Cortex of kidney (tissue), 1 donor: ENCODE data around the gene IP6K1.
"Not testable (repeated sequence)": the region's sequence is repeated elsewhere in the genome, so short reads cannot be mapped to it uniquely, and the experiment has no call there.

Source experiments
- DNase-seq: peaks from one replicate; lab custom pipeline; 2025; lab: John Stamatoyannopoulos, UW

IP6K1 gene

DNA sequence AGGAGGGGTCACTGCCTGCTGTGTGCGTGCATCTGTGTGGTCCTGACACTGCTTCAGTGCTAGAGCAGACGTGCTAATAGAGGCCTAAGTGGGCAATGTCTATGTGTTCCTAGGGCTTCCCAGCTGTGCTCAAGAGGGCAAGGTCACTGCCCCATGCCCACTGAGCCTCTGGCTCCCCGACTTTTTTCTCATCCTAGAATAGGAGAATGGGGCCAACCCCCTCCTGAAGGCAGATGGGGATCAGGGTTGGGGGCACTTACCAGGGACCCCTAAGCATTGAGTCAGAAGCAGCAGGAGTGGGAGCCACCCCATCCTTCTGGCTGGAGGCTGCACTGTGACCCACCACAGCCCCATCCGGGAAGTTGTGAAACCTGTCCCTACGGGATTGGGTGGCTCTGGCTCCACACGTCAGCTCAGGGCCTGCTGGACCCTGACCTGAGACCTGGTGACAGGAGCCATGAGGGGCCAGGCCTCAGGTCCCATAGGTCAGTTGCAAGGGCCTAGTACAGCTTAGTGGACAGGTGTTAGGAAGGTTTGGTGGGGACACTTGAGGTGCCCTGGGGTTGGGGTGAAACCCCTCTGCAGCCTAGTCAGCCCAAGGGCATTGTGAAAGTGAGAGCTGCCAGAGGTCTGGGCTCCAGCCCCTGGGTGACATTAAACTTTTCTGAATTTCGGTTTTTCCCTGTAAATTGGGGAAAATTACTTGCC, 97.8 kb downstream of the IP6K1 start:
- DNase-seq = not testable (repeated sequence)

DNA sequence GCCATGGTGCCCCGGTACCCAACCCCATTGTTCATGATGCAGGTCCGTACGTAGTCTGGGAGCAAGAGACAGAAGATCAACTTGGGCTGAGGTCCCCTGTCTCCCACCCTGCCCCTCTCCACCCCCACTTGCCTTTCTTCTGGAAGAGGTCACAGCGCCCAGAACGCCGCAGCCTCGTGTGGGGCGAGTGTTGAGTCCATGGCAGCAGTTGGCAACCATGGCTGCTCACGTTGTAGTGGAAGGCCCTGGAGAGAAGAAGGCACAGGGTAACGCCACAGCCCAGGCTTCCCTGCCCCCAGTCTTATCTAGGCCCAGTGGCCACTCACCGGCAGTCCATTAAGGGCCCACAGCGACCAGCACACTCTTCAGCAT, 98.9 kb downstream of the IP6K1 start:
- not testable (repeated sequence) for DNase-seq

DNA sequence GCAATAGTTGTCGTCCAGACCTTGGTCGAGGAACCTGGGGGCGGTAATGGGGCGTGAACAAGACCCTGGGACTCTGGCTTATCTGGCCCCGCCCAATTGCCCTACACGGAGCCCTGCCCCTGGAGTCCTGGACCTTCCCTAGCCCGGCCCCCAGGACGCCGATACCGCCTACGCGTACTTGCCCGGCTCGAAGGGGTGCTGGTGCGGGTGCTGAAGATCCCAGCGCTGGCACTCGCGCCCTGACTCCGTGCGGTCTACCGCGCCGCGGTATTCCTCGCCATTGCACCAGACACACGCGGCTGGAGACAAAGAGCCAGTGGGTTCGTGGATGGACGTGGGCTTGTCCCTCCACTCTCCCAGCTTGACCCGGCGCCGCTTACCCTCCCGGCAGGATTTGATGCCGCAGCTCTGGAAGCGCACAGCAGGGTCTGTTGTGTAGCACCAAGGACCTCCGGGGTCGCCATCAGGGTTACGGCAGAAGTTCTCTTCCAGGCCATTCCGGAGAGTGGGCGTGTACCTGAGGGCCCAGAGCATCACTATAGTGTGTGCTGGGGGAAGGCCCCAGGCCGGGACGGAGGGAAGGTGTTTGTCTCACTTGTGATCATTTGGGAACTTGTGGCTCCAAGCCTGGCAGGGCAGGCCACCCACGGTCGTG, 99.4 kb downstream of the IP6K1 start:
- DNase-seq = not testable (repeated sequence)

DNA sequence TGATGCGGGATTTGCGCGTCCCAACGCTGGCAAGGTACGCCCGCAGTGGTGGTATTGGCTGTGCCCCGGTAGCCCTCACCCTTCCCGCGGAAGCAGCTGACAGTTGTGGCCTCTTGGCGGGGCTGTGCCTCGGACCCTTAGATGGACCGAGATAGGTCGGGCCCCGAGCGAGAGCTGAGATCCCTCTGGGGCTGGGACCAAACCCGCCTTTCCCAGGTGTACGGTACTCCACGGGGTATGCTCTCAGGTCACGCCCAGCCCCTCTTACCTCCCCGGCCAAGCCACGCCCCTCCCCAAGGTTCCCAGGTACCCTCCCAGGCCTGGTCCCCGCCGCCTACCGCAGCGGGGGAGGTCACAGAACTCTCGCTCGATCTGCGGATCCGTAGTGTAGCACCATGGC, 100.0 kb downstream of the IP6K1 start:
- DNase-seq = not testable (repeated sequence)

DNA sequence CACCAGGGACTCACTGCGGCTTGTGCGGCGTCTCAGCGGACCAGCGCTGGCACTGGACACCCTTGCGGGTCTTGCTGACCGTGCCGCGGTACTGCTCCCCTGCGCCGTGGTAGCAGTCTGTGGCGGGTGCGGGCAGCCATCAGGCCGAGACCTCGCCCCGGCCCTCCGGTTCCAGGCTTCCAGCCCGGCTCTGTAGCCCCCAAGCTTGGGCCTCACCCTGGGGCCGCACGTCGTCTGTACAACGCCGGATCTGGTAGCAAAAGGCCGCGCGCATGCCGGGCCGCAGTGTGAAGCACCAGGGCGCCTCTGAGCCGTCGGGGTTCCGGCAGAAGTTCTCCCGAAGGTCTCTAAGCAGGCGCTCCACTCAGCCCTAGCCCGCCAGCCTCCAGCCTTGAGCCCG, 100.5 kb downstream of the IP6K1 start:
- not testable (repeated sequence) for DNase-seq

DNA sequence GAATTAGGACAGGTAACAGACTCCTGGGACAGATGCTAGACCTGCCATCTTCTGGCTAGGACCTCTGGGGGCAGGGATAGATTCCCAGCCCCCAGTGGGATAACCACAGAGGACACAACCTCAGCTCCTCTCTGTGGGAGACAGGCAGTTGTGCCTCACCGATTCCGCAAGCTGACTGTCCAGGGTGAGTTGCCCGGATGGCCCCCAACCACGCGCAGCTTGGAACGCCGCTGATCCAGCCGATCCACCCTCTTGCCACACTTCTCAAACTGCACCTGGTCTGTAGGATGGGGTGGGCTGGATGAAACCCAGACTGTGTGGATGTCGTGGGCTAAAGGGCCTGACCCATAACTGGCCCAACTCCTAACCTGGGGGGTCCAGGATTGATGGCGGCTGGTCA, 101.2 kb downstream of the IP6K1 start:
- not testable (repeated sequence) for DNase-seq

DNA sequence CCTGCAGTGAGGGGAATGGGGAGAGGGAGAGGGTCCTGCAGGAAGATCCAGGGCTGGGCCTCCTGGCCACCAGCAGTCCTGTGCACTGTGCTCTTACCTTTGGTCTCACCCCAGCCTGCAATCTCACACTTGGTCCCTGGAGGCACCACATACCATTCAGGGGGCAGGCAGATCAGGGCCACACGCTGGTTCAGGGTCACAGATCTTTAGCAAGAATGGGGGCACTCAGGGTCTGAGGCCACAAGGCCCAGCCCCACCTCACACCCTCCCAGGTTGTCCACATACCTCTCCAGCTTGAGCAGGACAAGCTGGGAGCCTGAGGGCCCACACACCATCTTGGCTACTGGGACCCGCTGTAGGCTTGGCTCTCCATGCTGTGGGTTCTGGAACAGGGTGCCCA, 101.9 kb downstream of the IP6K1 start:
- not testable (repeated sequence) for DNase-seq

DNA sequence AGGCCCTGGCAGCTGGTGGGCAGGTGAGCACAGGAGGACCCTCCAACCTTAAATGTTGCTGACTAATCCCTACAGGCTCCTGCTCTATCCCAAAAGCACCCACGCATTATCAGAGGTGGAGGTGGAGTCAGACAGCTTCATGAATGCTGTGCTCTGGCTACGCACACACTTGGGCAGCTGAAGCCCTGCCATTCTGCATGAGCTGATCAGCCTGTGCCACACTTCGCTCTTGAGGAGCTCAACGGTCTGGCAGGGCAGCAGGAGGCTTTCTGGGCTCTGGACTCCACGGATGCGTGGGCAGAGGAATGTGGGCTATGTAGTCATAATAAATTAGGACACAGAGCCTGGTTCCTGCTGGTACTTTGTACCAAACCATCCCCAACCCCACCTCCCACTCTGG, 103.2 kb downstream of the IP6K1 start:
- no peak for DNase-seq

DNA sequence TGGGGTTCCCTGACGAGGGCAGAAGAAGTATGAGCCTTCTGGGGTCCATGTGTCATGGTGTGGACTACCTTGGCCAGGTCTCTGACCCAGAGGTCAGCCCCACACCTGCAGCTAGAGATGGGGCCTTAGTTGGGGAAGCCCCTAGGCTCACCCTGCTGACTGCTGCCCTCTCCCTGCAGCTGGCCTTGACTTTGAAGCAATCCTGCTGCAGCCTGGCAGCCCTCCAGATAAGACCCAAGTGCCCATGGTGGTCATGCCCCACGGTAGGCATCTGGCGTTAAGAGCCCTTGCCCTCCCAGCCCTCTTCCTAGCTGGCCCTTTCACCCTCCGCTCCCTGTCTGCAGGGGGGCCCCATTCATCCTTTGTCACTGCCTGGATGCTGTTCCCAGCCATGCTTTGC, 104.8 kb downstream of the IP6K1 start:
- no peak for DNase-seq

DNA sequence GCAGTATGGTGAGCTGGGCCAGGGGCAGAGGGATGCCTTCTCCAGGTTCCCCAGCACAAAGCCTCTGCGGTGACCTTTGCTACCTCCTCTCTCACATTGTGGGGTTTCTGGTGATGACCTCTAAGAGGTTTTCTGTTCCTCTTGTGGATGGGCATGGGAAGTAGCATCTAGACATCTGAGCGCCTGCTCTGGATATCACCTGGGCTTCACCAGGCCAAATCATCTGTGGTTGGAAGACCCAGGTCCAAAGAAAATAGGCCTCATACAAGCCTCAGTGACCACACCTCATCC, 105.2 kb downstream of the IP6K1 start:
- no peak for DNase-seq

DNA sequence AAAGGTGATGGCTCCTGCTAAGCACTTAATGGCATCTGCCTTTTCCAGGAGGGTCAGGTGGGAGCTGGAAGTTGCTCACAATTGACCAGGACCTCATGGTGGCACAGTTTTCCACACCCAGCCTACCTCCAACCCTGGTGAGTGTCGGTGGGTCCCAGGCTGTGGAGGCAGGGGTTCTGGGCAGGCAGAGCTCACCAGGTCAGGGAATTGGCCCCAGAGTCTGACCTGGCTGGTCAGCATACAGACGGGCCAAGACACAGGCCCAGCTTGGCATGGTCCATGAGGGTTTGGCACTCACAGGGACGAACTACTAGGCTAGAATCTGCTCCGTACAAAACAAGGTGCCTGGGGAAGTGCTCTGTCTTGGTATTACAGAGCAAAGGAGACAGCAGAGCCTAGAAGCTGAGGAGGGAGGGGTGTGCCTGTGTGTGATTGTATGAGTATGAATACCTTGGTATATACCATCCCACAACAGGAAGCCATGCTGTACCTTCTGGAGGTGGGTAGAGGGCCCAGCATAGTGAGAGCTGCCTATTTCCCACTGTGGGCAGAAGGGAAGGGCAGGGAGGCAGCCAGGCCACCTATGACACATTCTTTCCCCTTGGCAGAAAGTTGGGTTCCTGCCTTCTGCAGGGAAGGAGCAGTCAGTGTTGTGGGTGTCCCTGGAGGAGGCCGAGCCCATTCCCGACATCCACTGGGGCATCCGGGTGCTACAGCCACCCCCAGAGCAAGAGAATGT, 105.7 kb downstream of the IP6K1 start:
- DNase-seq = no peak

DNA sequence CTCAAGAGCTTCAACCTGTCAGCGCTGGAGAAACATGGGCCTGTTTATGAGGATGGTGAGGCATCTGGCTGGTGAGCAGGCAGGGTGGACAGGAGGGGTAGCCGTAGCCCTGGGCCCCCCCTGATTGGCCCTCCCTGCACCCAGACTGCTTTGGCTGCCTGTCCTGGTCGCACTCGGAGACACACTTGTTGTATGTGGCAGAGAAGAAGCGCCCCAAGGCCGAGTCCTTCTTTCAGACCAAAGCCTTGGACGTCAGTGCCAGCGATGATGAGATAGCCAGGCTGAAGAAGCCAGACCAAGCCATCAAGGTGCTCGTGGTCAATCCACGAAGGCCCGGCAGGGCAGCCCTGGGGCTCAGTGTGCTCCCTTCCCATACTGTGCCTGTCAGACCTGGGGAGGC, 110.4 kb downstream of the IP6K1 start:
- DNase-seq = no peak

DNA sequence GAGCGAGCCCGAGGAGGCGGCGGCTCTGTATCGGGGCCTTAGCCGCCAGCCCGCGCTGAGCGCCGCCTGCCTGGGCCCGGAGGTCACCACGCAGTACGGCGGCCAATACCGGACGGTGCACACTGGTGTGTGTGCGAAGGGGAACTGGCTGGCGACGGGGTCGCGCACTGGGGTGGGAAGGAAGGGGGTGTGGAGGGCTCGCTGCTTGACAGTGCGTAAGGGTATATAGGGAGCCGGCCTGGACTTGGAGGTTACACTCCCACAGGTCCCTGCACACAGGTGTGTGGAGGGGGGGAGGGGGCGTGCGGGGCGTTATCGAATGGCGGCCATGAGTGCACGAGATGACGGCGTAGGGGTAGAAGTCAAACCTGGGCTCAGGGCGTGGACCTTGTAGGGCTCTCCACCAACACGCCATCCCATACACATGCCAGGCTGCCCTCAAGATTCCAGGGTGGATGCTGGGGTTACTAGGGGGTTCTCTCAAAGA, 111.8 kb downstream of the IP6K1 start:
- DNase-seq = no peak
